Hepatocyte (in vitro differentiated cells): ENCODE measurements around the gene CEACAM6. TPM values are rescaled to one million over a fixed set of nuclear protein-coding genes. Genes with fewer than 3 reads are reported as not detected.
"Not testable (repeated sequence)": the region's sequence is repeated elsewhere in the genome, so short reads cannot be mapped to it uniquely, and the experiment has no call there.

ENCODE experiments used
- DNase-seq: peaks from one replicate; pipeline ENCODE4 v3.0.0-alpha.2; 2016; ENCODE audit warnings: low spot score
- H2AFZ ChIP-seq: fragments of 200-600 bp; sonication (generic); 2 replicates; pipeline ENCODE4 v1.6.0; 2016; ENCODE audit warnings: antibody characterized with exemption, mild to moderate bottlenecking
- H3K27ac ChIP-seq: fragments of 200-600 bp; sonication (generic); 2 replicates; pipeline ENCODE4 v1.5.1; 2016; ENCODE audit warnings: mild to moderate bottlenecking
- H3K27me3 ChIP-seq: fragments of 200-600 bp; sonication (generic); 2 replicates; pipeline ENCODE4 v1.6.1; 2016
- H3K36me3 ChIP-seq: fragments of 200-600 bp; sonication (generic); replicated peaks from 2 replicates; pipeline ENCODE4 v1.5.1; 2016; ENCODE audit warnings: low read depth; ENCODE audit not compliant: insufficient read depth
- H3K4me1 ChIP-seq: fragments of 200-600 bp; sonication (generic); 2 replicates; pipeline ENCODE4 v1.5.1; 2016; ENCODE audit warnings: mild to moderate bottlenecking, moderate library complexity; ENCODE audit not compliant: insufficient read depth
- H3K4me2 ChIP-seq: fragments of 200-600 bp; sonication (generic); 2 replicates; pipeline ENCODE4 v1.6.0; 2016
- H3K4me3 ChIP-seq: fragments of 200-600 bp; sonication (generic); 2 replicates; pipeline ENCODE4 v1.5.1; 2016; ENCODE audit warnings: mild to moderate bottlenecking
- H3K79me2 ChIP-seq: fragments of 200-600 bp; sonication (generic); 2 replicates; pipeline ENCODE4 v1.6.0; 2017; ENCODE audit warnings: mild to moderate bottlenecking
- H3K9me2 ChIP-seq: fragments of 200-600 bp; sonication (generic); replicated peaks from 2 replicates; pipeline ENCODE4 v1.6.0; 2017; ENCODE audit warnings: mild to moderate bottlenecking; ENCODE audit not compliant: insufficient read depth
- H3K9me3 ChIP-seq: fragments of 200-600 bp; sonication (generic); 2 replicates; pipeline ENCODE4 v1.5.1; 2016; ENCODE audit warnings: low read depth, mild to moderate bottlenecking
- H4K20me1 ChIP-seq: fragments of 200-600 bp; sonication (generic); 2 replicates; pipeline ENCODE4 v1.6.0; 2016; ENCODE audit warnings: mild to moderate bottlenecking; ENCODE audit not compliant: insufficient read depth, poor library complexity, severe bottlenecking
- EZH2 ChIP-seq: fragments of 200-600 bp; sonication (generic); IDR thresholded peaks from 2 replicates; pipeline ENCODE4 v1.6.1; 2016; ENCODE audit warnings: antibody characterized with exemption, mild to moderate bottlenecking, borderline replicate concordance
- EZH2phosphoT487 ChIP-seq: fragments of 200-600 bp; sonication (generic); IDR thresholded peaks from one replicate; pipeline ENCODE4 v1.6.1; 2018; ENCODE audit warnings: antibody characterized with exemption, mild to moderate bottlenecking, low read depth, moderate library complexity; ENCODE audit not compliant: unreplicated experiment, severe bottlenecking
- WGBS: methylation state at CpG from one replicate; pipeline ENCODE4 v1.1.6; 2016; ENCODE audit warnings: low lambda C conversion rate; ENCODE audit errors: missing lambda C conversion rate; 5-methylcytosine and 5-hydroxymethylcytosine counted together
- polyA plus RNA-seq: library from polyadenylated mRNA; unstranded; fragments of >200 nt; fragmentation: Nextera tagmentation; extraction: Ambion mirVana; gene quantifications from 2 replicates; pipeline ENCODE4 v1.2.1, GENCODE V29; 2016
- total RNA-seq: library from RNA; depleted of rRNA; stranded (reverse); fragments of >200 nt; gene quantifications from 2 replicates; pipeline ENCODE4 v1.2.3, GENCODE V29; 2014
- TF ChIP-seq, protein P1 (sequence below): fragments of 200-600 bp; sonication (generic); IDR thresholded peaks from 2 replicates; pipeline ENCODE4 v1.5.1; 2016; ENCODE audit warnings: antibody characterized with exemption, mild to moderate bottlenecking; ENCODE audit not compliant: poor library complexity

CEACAM6 gene
- total and polyA plus RNA-seq, 2 experiments from 2014 or later: 4.5 to 7.9 TPM

- H2AFZ ChIP-seq: no peak overlapping the region
- no peaks in the 10 kb centered on the region for H3K36me3 ChIP-seq
- no peaks in the 10 kb centered on the region for H3K9me3 ChIP-seq
- WGBS: 50% methylated on average over 3 of the region's 3 CpGs
- peaks cover 9% of the 10 kb centered on the region for H3K27me3 ChIP-seq
- no peak overlapping the region for H3K4me2 ChIP-seq
- no peak overlapping the region for H3K27ac ChIP-seq
- H3K9me2 ChIP-seq: no peaks in the 10 kb centered on the region
- DNase-seq: no peak
- H4K20me1 ChIP-seq: no peaks in the 10 kb centered on the region
- TF ChIP-seq EZH2phosphoT487 (no peak), EZH2 (no peak)
- TF ChIP-seq, protein P1, sequence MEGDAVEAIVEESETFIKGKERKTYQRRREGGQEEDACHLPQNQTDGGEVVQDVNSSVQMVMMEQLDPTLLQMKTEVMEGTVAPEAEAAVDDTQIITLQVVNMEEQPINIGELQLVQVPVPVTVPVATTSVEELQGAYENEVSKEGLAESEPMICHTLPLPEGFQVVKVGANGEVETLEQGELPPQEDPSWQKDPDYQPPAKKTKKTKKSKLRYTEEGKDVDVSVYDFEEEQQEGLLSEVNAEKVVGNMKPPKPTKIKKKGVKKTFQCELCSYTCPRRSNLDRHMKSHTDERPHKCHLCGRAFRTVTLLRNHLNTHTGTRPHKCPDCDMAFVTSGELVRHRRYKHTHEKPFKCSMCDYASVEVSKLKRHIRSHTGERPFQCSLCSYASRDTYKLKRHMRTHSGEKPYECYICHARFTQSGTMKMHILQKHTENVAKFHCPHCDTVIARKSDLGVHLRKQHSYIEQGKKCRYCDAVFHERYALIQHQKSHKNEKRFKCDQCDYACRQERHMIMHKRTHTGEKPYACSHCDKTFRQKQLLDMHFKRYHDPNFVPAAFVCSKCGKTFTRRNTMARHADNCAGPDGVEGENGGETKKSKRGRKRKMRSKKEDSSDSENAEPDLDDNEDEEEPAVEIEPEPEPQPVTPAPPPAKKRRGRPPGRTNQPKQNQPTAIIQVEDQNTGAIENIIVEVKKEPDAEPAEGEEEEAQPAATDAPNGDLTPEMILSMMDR: no peak
- no peaks in the 10 kb centered on the region for H3K4me1 ChIP-seq
- no peak overlapping the region for H3K4me3 ChIP-seq
- H3K79me2 ChIP-seq: no peaks in the 10 kb centered on the region
Observed at GRCh38 chr19:41784312-41784711, 29.0 kb downstream of the CEACAM6 start.

- Histone ChIP-seq H3K4me1 (no peaks in the 10 kb centered on the region), H3K79me2 (no peaks in the 10 kb centered on the region), H3K36me3 (no peaks in the 10 kb centered on the region), H4K20me1 (no peaks in the 10 kb centered on the region), H3K4me3 (no peak overlapping the region), H3K27ac (no peak overlapping the region), H3K27me3 (peaks cover 9% of the 10 kb centered on the region), H3K9me2 (no peaks in the 10 kb centered on the region), H3K4me2 (no peak overlapping the region), H3K9me3 (no peaks in the 10 kb centered on the region), H2AFZ (no peak overlapping the region)
- whole genome bisulfite sequencing: 64% methylated on average over 4 of the region's 4 CpGs
- TF ChIP-seq EZH2 (no peak), EZH2phosphoT487 (no peak)
- no peak for DNase-seq
Observed at GRCh38 chr19:41784743-41785142, 29.4 kb downstream of the CEACAM6 start.

- WGBS: 1% methylated on average over 10 of the region's 10 CpGs
- Histone ChIP-seq H3K79me2 (no peaks in the 10 kb centered on the region), H2AFZ (no peak overlapping the region), H3K27me3 (peaks cover 9% of the 10 kb centered on the region), H3K4me1 (no peaks in the 10 kb centered on the region), H3K36me3 (no peaks in the 10 kb centered on the region), H3K4me3 (no peak overlapping the region), H3K27ac (no peak overlapping the region), H3K9me3 (no peaks in the 10 kb centered on the region), H3K9me2 (no peaks in the 10 kb centered on the region), H3K4me2 (no peak overlapping the region), H4K20me1 (no peaks in the 10 kb centered on the region)
- TF ChIP-seq, protein P1: peak; percentile 75
- TF ChIP-seq EZH2phosphoT487 (no peak), EZH2 (no peak)
- peak; percentile 84 for DNase-seq
Observed at GRCh38 chr19:41785653-41786052, 30.3 kb downstream of the CEACAM6 start.

DNA sequence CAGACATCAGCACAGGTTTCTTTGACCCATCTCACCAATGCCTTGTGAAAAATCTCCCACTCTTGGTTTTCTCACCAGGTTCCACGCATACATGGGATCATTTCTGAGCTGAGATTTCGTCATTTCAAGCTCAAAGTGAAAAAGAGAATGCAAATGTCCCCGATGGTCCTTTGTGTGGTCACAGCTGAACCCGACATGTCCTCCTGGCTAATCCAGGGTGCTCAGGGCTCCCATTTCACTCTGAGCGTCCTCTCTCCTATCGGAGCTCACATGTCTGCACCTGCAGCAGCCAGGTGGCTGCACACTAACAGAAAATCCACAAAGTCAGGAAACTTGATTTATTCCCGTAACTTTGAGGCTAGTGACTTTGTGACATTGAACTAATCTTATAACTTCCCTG lies 31.7 kb downstream of the CEACAM6 start:
- Histone ChIP-seq H3K9me2 (no peaks in the 10 kb centered on the region), H3K4me3 (no peak overlapping the region)
- 55% methylated on average over 7 of the region's 7 CpGs for WGBS

DNA sequence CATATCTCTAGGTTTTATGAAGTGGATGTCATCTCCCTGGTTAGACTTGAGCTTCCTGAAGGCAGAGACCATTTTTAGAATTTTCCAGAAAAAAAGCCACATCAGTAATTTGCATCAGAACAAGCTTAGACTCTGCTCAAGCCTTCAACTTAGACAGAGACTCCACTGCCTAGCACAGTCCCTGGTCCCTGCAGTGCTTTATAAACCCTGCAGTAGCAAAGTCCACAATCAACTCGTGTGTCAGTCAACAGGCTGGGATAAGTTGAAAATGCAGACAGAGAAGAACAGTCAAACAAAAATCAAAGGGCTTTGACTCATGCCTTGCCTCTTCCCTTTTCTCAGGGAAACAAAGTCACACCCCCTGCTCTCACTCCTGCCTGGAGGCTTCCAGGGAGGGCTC lies 33.2 kb downstream of the CEACAM6 start:
- not testable (repeated sequence) for DNase-seq, H2AFZ ChIP-seq, H3K9me2 ChIP-seq, H3K9me3 ChIP-seq, H3K4me1 ChIP-seq, H3K4me2 ChIP-seq, H3K36me3 ChIP-seq, H4K20me1 ChIP-seq, H3K27ac ChIP-seq, H3K79me2 ChIP-seq, H3K4me3 ChIP-seq
- peaks cover 14% of the 10 kb centered on the region for H3K27me3 ChIP-seq
- WGBS: no CpG with 5 or more reads among the region's 1 CpG

More for the DNA sequence above, 31.7 kb downstream of the CEACAM6 start:
- no peak overlapping the region for H3K27ac ChIP-seq
- H3K4me2 ChIP-seq: no peak overlapping the region
- H3K9me3 ChIP-seq: no peaks in the 10 kb centered on the region
- TF ChIP-seq, protein P1: no peak
- TF ChIP-seq EZH2 (no peak), EZH2phosphoT487 (no peak)
- H3K4me1 ChIP-seq: no peaks in the 10 kb centered on the region
- DNase-seq: no peak
- no peaks in the 10 kb centered on the region for H4K20me1 ChIP-seq
- peaks cover 9% of the 10 kb centered on the region for H3K27me3 ChIP-seq
- H3K79me2 ChIP-seq: no peaks in the 10 kb centered on the region
- no peak overlapping the region for H2AFZ ChIP-seq
- no peaks in the 10 kb centered on the region for H3K36me3 ChIP-seq

DNA sequence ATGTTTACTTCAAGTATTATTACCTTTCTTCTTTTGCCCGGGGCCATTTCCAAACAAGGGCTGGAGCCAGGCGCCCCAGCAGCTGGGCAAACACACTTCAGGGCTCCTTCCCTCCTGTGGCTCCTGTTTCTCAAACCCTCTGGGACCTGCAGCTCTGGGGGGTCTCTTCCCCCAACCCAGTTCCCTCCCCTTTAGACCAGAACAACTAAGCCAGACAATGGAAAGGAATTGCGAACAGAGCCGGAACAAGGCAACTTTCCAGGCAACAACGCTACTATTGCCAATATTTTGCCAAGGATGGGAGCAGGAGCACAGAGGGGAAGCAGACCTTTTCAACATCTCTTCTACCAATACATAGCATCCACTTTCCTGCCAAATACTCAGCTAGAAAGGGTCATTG lies 33.7 kb downstream of the CEACAM6 start:
- H3K9me2 ChIP-seq, H3K4me1 ChIP-seq, H3K4me2 ChIP-seq, H3K79me2 ChIP-seq, H4K20me1 ChIP-seq, H3K4me3 ChIP-seq, H2AFZ ChIP-seq, H3K9me3 ChIP-seq, DNase-seq, H3K27ac ChIP-seq, H3K36me3 ChIP-seq: not testable (repeated sequence)
- WGBS: 62% methylated on average over 4 of the region's 5 CpGs
- H3K27me3 ChIP-seq: peaks cover 14% of the 10 kb centered on the region
